IMR-90 (cell line): ENCODE results near the gene FOXR1. TPM values are rescaled to one million over a fixed set of nuclear protein-coding genes. Genes with fewer than 3 reads are reported as not detected.

Source experiments
- ATAC-seq: fragments of 200-7000 bp; cut with Tn5 transposase; 2 replicates; pipeline ENCODE4 v1.9.1; 2020; ENCODE audit warnings: low read depth, mild to moderate bottlenecking, moderate library complexity
- BruUV-seq: library from RNA; stranded (reverse); fragments of 400-500 nt; replicated peaks from 2 replicates; lab custom pipeline; 2021; lab: Mats Ljungman, UMichigan
- CTCF ChIA-PET: fragments of 300-600 bp; formaldehyde crosslinking; extraction: SDS; loops from one replicate; lab custom pipeline; 2021; ENCODE audit warnings: antibody characterized with exemption; lab: Yijun Ruan, JAX
- POLR2A ChIA-PET: fragments of 300-600 bp; sonication (Branson Sonifier 250); formaldehyde crosslinking; loops from one replicate; lab custom pipeline; 2022; ENCODE audit warnings: antibody characterized with exemption; ENCODE audit not compliant: unreplicated experiment; lab: Charles Lee
- DNase-seq: peaks from one replicate; pipeline ENCODE4 v3.0.0; 2013
- H2AFZ ChIP-seq: replicated peaks from 2 replicates; pipeline ENCODE3; 2013; ENCODE audit warnings: low read length, mild to moderate bottlenecking; ENCODE audit not compliant: poor library complexity
- H2AK5ac ChIP-seq: 2 replicates; pipeline ENCODE4 v1.6.1; 2013; ENCODE audit warnings: low read depth, low read length, inconsistent platforms
- H2AK9ac ChIP-seq: replicated peaks from 2 replicates; pipeline ENCODE3; 2013; ENCODE audit warnings: mild to moderate bottlenecking, low read depth, low read length, moderate library complexity; ENCODE audit not compliant: poor library complexity
- H2BK120ac ChIP-seq: 2 replicates; pipeline ENCODE4 v1.6.1; 2013; ENCODE audit warnings: low read depth, low read length, inconsistent platforms
- H2BK15ac ChIP-seq: 3 replicates; pipeline ENCODE4 v1.6.1; 2013; ENCODE audit warnings: low read depth, low read length, inconsistent platforms
- H2BK20ac ChIP-seq: 2 replicates; pipeline ENCODE4 v1.6.1; 2013; ENCODE audit warnings: low read depth, mild to moderate bottlenecking, inconsistent platforms, low read length, moderate library complexity
- H2BK5ac ChIP-seq: 2 replicates; pipeline ENCODE4 v1.6.1; 2013; ENCODE audit warnings: mild to moderate bottlenecking, low read depth, low read length, inconsistent platforms; ENCODE audit not compliant: poor library complexity, severe bottlenecking
- H3K14ac ChIP-seq: replicated peaks from 2 replicates; pipeline ENCODE4 v1.6.1; 2013; ENCODE audit warnings: low read depth, low read length, inconsistent platforms
- H3K18ac ChIP-seq: 2 replicates; pipeline ENCODE4 v1.6.1; 2013; ENCODE audit warnings: low read depth, low read length, control low read depth
- H3K23ac ChIP-seq: 2 replicates; pipeline ENCODE4 v1.6.1; 2013; ENCODE audit warnings: low read depth, low read length, inconsistent platforms
- H3K27ac ChIP-seq: 2 replicates; pipeline ENCODE4 v1.5.1; 2013; ENCODE audit warnings: mild to moderate bottlenecking, control low read depth, low read length; ENCODE audit not compliant: insufficient read depth
- H3K27me3 ChIP-seq: 2 replicates; pipeline ENCODE4 v1.6.1; 2013; ENCODE audit warnings: low read length; ENCODE audit not compliant: control insufficient read depth, insufficient read depth
- H3K36me3 ChIP-seq: 2 replicates; pipeline ENCODE4 v1.6.1; 2013; ENCODE audit warnings: low read length, mixed read lengths; ENCODE audit not compliant: control insufficient read depth, insufficient read depth
- H3K4ac ChIP-seq: 2 replicates; pipeline ENCODE4 v1.6.1; 2013; ENCODE audit warnings: low read depth, low read length, inconsistent platforms
- H3K4me1 ChIP-seq: 2 replicates; pipeline ENCODE4 v1.6.1; 2013; ENCODE audit warnings: low read length, mixed read lengths; ENCODE audit not compliant: control insufficient read depth, insufficient read depth
- H3K4me2 ChIP-seq: 2 replicates; pipeline ENCODE4 v1.6.1; 2013; ENCODE audit warnings: low read depth, mild to moderate bottlenecking, control low read depth, low read length, moderate library complexity
- H3K4me3 ChIP-seq: 2 replicates; pipeline ENCODE4 v1.5.1; 2013; ENCODE audit warnings: low read depth, mild to moderate bottlenecking, control low read depth, low read length, moderate library complexity; ENCODE audit not compliant: insufficient read depth
- H3K56ac ChIP-seq: 2 replicates; pipeline ENCODE4 v1.6.1; 2013; ENCODE audit warnings: low read length, inconsistent platforms; ENCODE audit not compliant: insufficient read depth; ENCODE audit errors: extremely low read depth
- H3K79me1 ChIP-seq, 2 experiments: 2 replicates each; pipeline ENCODE4 v1.6.1; 2013; ENCODE audit warnings: low read length in 2 of 2, inconsistent platforms in 1 of 2, low read depth in 1 of 2
- H3K9ac ChIP-seq: 2 replicates; pipeline ENCODE4 v1.6.1; 2013; ENCODE audit warnings: low read depth, low read length, control low read depth
- H3K9me1 ChIP-seq: 2 replicates; pipeline ENCODE4 v1.6.1; 2013; ENCODE audit warnings: low read length, inconsistent platforms; ENCODE audit not compliant: insufficient read depth
- H3K9me3 ChIP-seq: 2 replicates; pipeline ENCODE4 v1.6.1; 2013; ENCODE audit warnings: low read length; ENCODE audit not compliant: control insufficient read depth, insufficient read depth
- H4K20me1 ChIP-seq: 2 replicates; pipeline ENCODE4 v1.6.1; 2013; ENCODE audit warnings: low read length, inconsistent platforms; ENCODE audit not compliant: insufficient read depth
- H4K5ac ChIP-seq: 2 replicates; pipeline ENCODE4 v1.6.1; 2013; ENCODE audit warnings: mild to moderate bottlenecking, low read depth, low read length, control low read depth
- H4K8ac ChIP-seq, 2 experiments: 2 replicates each; pipeline ENCODE4 v1.6.1; 2013; ENCODE audit warnings: low read depth in 2 of 2, low read length in 2 of 2, control low read depth in 1 of 2, inconsistent platforms in 1 of 2
- H4K91ac ChIP-seq: 2 replicates; pipeline ENCODE4 v1.6.1; 2013; ENCODE audit warnings: low read depth, low read length, inconsistent platforms; ENCODE audit not compliant: insufficient read depth
- BHLHE40 ChIP-seq: fragments of 150-350 bp; IDR thresholded peaks from 2 replicates; pipeline ENCODE4 v1.6.1; 2016; ENCODE audit warnings: mild to moderate bottlenecking, low read depth, low read length
- CEBPB ChIP-seq: IDR thresholded peaks from 2 replicates; pipeline ENCODE4 v1.6.1; 2012; ENCODE audit warnings: low read depth, low read length, improper control_type of control experiment
- CHD1 ChIP-seq: IDR thresholded peaks from 2 replicates; pipeline ENCODE4 v1.6.1; 2012; ENCODE audit warnings: low read depth, low read length, improper control_type of control experiment
- FOS ChIP-seq: fragments of 150-350 bp; IDR thresholded peaks from 2 replicates; pipeline ENCODE4 v1.6.1; 2016; ENCODE audit warnings: low read depth, low read length
- MAFK ChIP-seq: IDR thresholded peaks from 2 replicates; pipeline ENCODE4 v1.6.1; 2012; ENCODE audit warnings: low read depth, low read length, improper control_type of control experiment
- MAZ ChIP-seq: IDR thresholded peaks from 2 replicates; pipeline ENCODE4 v1.6.1; 2012; ENCODE audit warnings: low read depth, mild to moderate bottlenecking, low read length, improper control_type of control experiment, moderate library complexity, borderline replicate concordance
- MXI1 ChIP-seq: IDR thresholded peaks from 2 replicates; pipeline ENCODE4 v1.6.1; 2012; ENCODE audit warnings: low read depth, mild to moderate bottlenecking, low read length, moderate library complexity, borderline replicate concordance
- NFE2L2 ChIP-seq: fragments of 150-350 bp; IDR thresholded peaks from 2 replicates; pipeline ENCODE4 v1.6.1; 2016; ENCODE audit warnings: low read depth, mild to moderate bottlenecking, low read length
- POLR2A ChIP-seq: IDR thresholded peaks from 2 replicates; pipeline ENCODE4 v1.6.1; 2012; ENCODE audit warnings: mild to moderate bottlenecking, low read depth, low read length
- RAD21 ChIP-seq: IDR thresholded peaks from 2 replicates; pipeline ENCODE4 v1.6.1; 2012; ENCODE audit warnings: low read length, improper control_type of control experiment
- RCOR1 ChIP-seq: IDR thresholded peaks from 2 replicates; pipeline ENCODE4 v1.6.1; 2012; ENCODE audit warnings: mild to moderate bottlenecking, low read length, improper control_type of control experiment; ENCODE audit not compliant: insufficient replicate concordance
- RFX5 ChIP-seq: IDR thresholded peaks from 2 replicates; pipeline ENCODE4 v1.8.0; 2012; ENCODE audit warnings: low read depth, mild to moderate bottlenecking, low read length, moderate library complexity
- SMC3 ChIP-seq: fragments of 150-350 bp; IDR thresholded peaks from 2 replicates; pipeline ENCODE4 v1.6.1; 2016; ENCODE audit warnings: low read depth, mild to moderate bottlenecking, antibody characterized with exemption, low read length, moderate library complexity
- WGBS, 2 experiments: methylation state at CpG; one replicate each; pipeline versions ENCODE4 v1.1.5 to v1.1.7; 2013; ENCODE audit warnings: missing lambda C conversion rate in 2 of 2; ENCODE audit not compliant: insufficient read length in 1 of 2; ENCODE audit errors: extremely low coverage in 2 of 2; 5-methylcytosine and 5-hydroxymethylcytosine counted together
- dilution Hi-C: fragments of 300-500 bp; cut with HindIII; formaldehyde crosslinking; loops from one replicate; pipeline ENCODE4 v1.14.3; 2018; ENCODE audit warnings: low sequenced_read_pairs; ENCODE audit not compliant: unreplicated experiment
- in situ Hi-C: fragments of 300-500 bp; cut with MboI; formaldehyde crosslinking; loops from 3 replicates; pipeline ENCODE4 v1.14.3; 2019; ENCODE audit warnings: low sequenced_read_pairs, inconsistent platforms, mixed read lengths
- intact Hi-C: fragments of 100-400 bp; cut with micrococcal nuclease; formaldehyde crosslinking; loops from 2 replicates; pipeline ENCODE4 v1.10.0; 2022
- polyA plus RNA-seq, 3 experiments: library from polyadenylated mRNA; depleted of rRNA; stranded (reverse); fragments of >200 nt; gene quantifications; 2 replicates each; pipeline ENCODE4 v1.2.3, GENCODE V29; 2012; ENCODE audit warnings: low replicate concordance in 1 of 3
- total RNA-seq: library from RNA; depleted of rRNA; stranded (reverse); fragments of >200 nt; gene quantifications from 2 replicates; pipeline ENCODE4 v1.2.3, GENCODE V29; 2012
- TF ChIP-seq, protein P1 (sequence below): conservative IDR thresholded peaks from 2 replicates; pipeline ENCODE4 v1.5.1; 2012; ENCODE audit warnings: mild to moderate bottlenecking, low read depth, low read length, improper control_type of control experiment
- TF ChIP-seq, protein P2 (sequence below): fragments of 150-350 bp; IDR thresholded peaks from 2 replicates; pipeline ENCODE4 v1.6.1; 2017; ENCODE audit warnings: mild to moderate bottlenecking, antibody characterized with exemption, low read length, low read depth
- TF ChIP-seq, protein P3 (sequence below): fragments of 150-350 bp; IDR thresholded peaks from 2 replicates; pipeline ENCODE4 v1.6.1; 2016; ENCODE audit warnings: low read depth, mild to moderate bottlenecking, low read length, moderate library complexity, borderline replicate concordance

Gene FOXR1
- total and polyA plus RNA-seq, 2 of the 4 experiments (the other 2 are of a cell fraction): not detected

DNA sequence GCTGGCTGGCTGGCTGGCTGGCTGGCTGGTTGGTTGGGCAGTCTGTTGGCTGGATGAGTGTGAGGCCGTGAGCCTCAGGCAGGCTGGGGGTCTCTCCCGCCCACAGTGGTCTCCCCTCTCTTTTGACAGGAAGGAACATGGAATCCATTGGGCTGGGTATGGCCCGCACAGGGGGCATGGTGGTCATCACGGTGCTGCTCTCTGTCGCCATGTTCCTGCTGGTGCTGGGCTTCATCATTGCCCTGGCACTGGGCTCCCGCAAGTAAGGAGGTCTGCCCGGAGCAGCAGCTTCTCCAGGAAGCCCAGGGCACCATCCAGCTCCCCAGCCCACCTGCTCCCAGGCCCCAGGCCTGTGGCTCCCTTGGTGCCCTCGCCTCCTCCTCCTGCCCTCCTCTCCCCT, 13.6 kb upstream of the FOXR1 start:
- in situ Hi-C loops: loop anchor here (5.0 kb wide), 1 partner anchor 266 kb away; no protein-coding TSS in a partner anchor
- intact Hi-C loops: no loop called here
- H2AK5ac ChIP-seq: no peak overlapping the region
- H3K27ac ChIP-seq: no peak overlapping the region
- WGBS, 2 experiments: 75% methylated on average over 2 of the region's 8 CpGs; no CpG with 5 or more reads in 1 of the 2 experiments
- H2BK15ac ChIP-seq: no peak overlapping the region
- ChIA-PET CTCF (interaction anchor here (2.1 kb wide), 1 partner anchor 268 kb away, joined by 10 read pairs; no protein-coding TSS in a partner anchor), POLR2A (no interaction called here)
- BruUV-seq: no TSS peak
- no peak overlapping the region for H4K8ac ChIP-seq
- no peak overlapping the region for H2BK20ac ChIP-seq
- H3K4me3 ChIP-seq: no peak overlapping the region
- no peak overlapping the region for H2BK5ac ChIP-seq
- no peaks in the 10 kb centered on the region for H3K9me1 ChIP-seq
- TF ChIP-seq NFE2L2 (no peak), MXI1 (no peak), RAD21 (no peak), RCOR1 (no peak), CHD1 (no peak), CEBPB (no peak), MAFK (no peak), SMC3 (no peak), BHLHE40 (no peak), POLR2A (no peak), FOS (no peak), RFX5 (no peak), MAZ (no peak)
- TF ChIP-seq, protein P1, sequence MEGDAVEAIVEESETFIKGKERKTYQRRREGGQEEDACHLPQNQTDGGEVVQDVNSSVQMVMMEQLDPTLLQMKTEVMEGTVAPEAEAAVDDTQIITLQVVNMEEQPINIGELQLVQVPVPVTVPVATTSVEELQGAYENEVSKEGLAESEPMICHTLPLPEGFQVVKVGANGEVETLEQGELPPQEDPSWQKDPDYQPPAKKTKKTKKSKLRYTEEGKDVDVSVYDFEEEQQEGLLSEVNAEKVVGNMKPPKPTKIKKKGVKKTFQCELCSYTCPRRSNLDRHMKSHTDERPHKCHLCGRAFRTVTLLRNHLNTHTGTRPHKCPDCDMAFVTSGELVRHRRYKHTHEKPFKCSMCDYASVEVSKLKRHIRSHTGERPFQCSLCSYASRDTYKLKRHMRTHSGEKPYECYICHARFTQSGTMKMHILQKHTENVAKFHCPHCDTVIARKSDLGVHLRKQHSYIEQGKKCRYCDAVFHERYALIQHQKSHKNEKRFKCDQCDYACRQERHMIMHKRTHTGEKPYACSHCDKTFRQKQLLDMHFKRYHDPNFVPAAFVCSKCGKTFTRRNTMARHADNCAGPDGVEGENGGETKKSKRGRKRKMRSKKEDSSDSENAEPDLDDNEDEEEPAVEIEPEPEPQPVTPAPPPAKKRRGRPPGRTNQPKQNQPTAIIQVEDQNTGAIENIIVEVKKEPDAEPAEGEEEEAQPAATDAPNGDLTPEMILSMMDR: no peak
- TF ChIP-seq, protein P2, sequence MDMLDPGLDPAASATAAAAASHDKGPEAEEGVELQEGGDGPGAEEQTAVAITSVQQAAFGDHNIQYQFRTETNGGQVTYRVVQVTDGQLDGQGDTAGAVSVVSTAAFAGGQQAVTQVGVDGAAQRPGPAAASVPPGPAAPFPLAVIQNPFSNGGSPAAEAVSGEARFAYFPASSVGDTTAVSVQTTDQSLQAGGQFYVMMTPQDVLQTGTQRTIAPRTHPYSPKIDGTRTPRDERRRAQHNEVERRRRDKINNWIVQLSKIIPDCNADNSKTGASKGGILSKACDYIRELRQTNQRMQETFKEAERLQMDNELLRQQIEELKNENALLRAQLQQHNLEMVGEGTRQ: no peak
- TF ChIP-seq, protein P3, sequence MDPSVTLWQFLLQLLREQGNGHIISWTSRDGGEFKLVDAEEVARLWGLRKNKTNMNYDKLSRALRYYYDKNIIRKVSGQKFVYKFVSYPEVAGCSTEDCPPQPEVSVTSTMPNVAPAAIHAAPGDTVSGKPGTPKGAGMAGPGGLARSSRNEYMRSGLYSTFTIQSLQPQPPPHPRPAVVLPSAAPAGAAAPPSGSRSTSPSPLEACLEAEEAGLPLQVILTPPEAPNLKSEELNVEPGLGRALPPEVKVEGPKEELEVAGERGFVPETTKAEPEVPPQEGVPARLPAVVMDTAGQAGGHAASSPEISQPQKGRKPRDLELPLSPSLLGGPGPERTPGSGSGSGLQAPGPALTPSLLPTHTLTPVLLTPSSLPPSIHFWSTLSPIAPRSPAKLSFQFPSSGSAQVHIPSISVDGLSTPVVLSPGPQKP: no peak
- no peak overlapping the region for H3K9ac ChIP-seq
- peaks cover 45% of the 10 kb centered on the region for H3K27me3 ChIP-seq
- no peak overlapping the region for H3K23ac ChIP-seq
- no peak overlapping the region for H3K4me2 ChIP-seq
- no peak overlapping the region for H4K91ac ChIP-seq
- H3K18ac ChIP-seq: no peak overlapping the region
- DNase-seq (no peak), ATAC-seq (no peak)
- no peaks in the 10 kb centered on the region for H3K79me1 ChIP-seq
- no peak overlapping the region for H2BK120ac ChIP-seq
- no peak overlapping the region for H3K56ac ChIP-seq
- H4K5ac ChIP-seq: no peak overlapping the region
- dilution Hi-C loops: no loop called here
- no peaks in the 10 kb centered on the region for H3K4me1 ChIP-seq
- no peak overlapping the region for H3K14ac ChIP-seq
- H3K36me3 ChIP-seq: no peaks in the 10 kb centered on the region
- H3K4ac ChIP-seq: no peak overlapping the region
- no peaks in the 10 kb centered on the region for H3K9me3 ChIP-seq
- no peak overlapping the region for H2AFZ ChIP-seq
- no peaks in the 10 kb centered on the region for H4K20me1 ChIP-seq
- peak overlapping the region; percentile 35 for H2AK9ac ChIP-seq
